ENCODE measurements around the gene CHRNG.

Gene CHRNG

DNA sequence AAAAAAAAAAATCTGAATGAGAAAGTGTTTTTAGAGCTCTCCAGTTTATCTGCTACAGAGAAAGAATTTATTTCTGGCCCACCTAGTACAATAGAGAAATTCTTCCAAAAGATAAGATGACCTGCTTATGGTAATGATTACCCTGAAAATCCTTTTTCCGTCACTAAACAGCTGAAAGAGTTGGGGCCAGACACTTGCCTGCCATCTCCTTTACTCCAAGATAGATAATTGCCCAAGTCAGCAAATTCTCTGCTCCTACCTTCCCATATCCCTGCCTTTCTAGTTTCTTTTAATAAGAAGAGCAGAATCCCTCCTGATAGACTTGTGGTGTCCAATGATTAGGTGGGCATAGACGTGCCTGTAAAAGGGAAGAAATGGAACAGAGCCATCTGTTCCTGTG is 39.1 kb downstream of the CHRNG start:
- CTCF ChIA-PET: interaction anchor here (0.9 kb wide), 1 partner anchor 11 kb away, joined by 4 read pairs; no protein-coding TSS in a partner anchor
- DNase-seq: no peak
- H3K4me3 Mint-ChIP-seq: no peak overlapping the region
- H3K36me3 Mint-ChIP-seq: peaks cover 42% of the 10 kb centered on the region
- no peak overlapping the region for H3K27ac Mint-ChIP-seq
- no peaks in the 10 kb centered on the region for H3K9me3 Mint-ChIP-seq
- peaks cover 20% of the 10 kb centered on the region for H3K4me1 Mint-ChIP-seq
- H3K27me3 Mint-ChIP-seq: no peaks in the 10 kb centered on the region

DNA sequence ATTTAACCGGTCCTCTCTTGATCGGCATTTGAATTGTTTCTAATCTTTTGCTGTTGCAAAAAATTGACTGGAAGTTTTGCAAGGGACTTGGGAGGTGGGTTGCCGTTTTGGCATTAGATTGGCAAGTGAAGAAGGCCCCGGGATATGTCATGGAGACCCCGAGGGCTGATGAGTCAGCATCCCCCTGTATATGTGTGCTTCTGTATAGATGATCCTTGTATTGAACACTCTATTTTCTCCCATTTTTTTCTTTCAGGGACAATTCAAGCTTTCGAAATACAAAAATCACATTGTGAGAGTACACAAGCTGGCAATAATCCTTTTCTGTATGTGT is 41.1 kb downstream of the CHRNG start:
- CTCF ChIA-PET: interaction anchor here (1.3 kb wide), 1 partner anchor 53 kb away, joined by 3 read pairs; the partner anchor contains the start of gene EFHD1
- Mint-ChIP-seq H3K27ac (no peak overlapping the region), H3K27me3 (no peaks in the 10 kb centered on the region), H3K9me3 (no peaks in the 10 kb centered on the region), H3K4me3 (no peak overlapping the region), H3K4me1 (peaks cover 20% of the 10 kb centered on the region), H3K36me3 (peaks cover 34% of the 10 kb centered on the region)
- no peak for DNase-seq

DNA sequence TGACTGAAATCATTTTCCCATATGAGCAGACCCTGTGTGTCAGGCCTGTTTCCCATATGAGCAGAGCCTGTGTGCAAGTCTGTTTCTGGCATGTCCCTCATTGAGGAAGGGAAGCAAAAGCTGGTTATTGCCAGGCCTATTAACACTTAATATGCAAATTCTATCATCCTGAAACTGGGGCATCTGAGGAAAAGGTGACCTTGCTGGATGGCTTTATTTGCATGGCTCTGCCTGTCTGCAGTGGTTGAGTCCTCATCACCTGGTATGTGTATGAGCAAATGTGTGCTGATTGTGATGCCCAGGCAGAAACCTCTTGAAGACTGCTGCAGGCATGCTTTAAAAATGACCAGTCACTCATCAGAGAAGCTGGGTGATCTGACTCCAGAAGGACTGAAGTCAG is 42.2 kb downstream of the CHRNG start:
- Mint-ChIP-seq H3K27ac (no peak overlapping the region), H3K27me3 (no peaks in the 10 kb centered on the region), H3K9me3 (no peaks in the 10 kb centered on the region), H3K4me1 (peaks cover 20% of the 10 kb centered on the region), H3K36me3 (peaks cover 29% of the 10 kb centered on the region), H3K4me3 (no peak overlapping the region)
- CTCF ChIA-PET: interaction anchor here (1.1 kb wide), 1 partner anchor 9 kb away, joined by 3 read pairs; no protein-coding TSS in a partner anchor
- no peak for DNase-seq

DNA sequence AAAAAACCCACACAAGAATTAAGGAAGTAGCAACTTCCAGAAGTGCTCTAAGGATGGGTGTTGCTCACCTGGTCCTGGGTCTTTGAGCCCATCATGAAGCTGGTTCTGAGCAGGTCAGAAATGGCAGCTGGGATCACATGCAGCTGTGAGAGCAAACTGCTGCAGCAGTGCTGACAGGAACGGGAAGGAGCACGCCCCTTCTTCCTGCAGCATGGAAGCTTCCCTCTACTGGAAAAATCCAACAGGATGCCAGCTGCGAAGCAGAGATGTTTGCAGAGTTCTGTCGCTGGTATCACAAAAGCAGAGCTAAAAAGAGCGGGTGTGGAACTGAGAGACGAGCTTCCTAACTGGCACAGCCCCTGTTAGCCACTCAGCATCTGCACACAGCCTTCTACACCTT is 44.7 kb downstream of the CHRNG start:
- CTCF ChIA-PET: no interaction called here
- Mint-ChIP-seq H3K27ac (no peak overlapping the region), H3K9me3 (no peaks in the 10 kb centered on the region), H3K36me3 (peaks cover 26% of the 10 kb centered on the region), H3K4me1 (peaks cover 20% of the 10 kb centered on the region), H3K4me3 (no peak overlapping the region), H3K27me3 (no peaks in the 10 kb centered on the region)
- DNase-seq: no peak

DNA sequence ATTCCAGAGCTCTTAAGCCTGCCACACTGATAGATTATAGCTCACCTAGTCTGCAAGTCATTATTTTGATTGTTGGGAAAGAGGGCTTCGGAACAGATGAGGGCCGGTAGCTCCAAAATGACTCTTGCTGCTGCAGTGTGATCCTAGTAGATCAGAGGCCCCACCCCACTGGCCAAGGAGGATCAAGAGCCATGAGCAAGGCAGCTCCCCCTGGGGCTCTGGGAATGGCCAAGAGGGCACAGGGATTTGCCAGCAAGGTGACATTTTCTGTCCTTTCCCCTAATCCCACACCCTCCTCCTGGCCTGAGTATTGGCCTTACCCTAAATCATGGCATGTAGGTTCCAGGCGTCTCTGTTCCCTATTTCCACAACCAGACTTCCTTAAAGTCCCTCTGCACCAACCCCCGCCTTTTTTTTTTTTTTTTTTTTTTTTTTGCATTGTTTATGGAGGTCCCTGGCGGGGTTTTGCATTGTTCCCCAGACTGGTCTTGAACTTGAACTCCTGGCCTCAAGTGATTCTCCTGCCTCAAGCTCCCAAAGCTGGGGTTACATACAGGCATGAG is 47.5 kb downstream of the CHRNG start:
- Mint-ChIP-seq H3K27ac (no peak overlapping the region), H3K27me3 (no peaks in the 10 kb centered on the region), H3K4me1 (no peaks in the 10 kb centered on the region), H3K36me3 (peaks cover 13% of the 10 kb centered on the region), H3K9me3 (no peaks in the 10 kb centered on the region), H3K4me3 (no peak overlapping the region)
- no peak for DNase-seq
- CTCF ChIA-PET: interaction anchor here (0.6 kb wide), 1 partner anchor 63 kb away, joined by 3 read pairs; no protein-coding TSS in a partner anchor

DNA sequence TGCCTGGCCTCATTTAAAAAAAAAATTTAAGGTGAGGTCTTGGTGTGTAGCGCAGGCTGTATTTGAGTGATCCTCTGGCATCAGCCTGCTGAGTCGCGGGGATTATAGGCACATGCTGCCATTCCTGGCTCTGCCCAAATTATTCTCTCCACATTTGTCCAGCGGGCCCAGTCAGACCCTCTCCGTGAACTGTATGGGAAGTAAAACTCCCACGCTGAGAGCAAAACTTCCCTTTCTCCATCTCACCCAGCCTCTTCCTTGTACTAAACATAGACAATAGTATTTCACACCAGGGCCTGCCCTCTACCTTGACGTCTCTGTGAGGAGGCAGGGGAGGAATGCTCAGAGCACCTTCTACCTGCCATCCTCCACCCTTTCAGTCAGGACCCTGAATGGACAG is 48.0 kb downstream of the CHRNG start:
- no peaks in the 10 kb centered on the region for H3K27me3 Mint-ChIP-seq
- H3K4me1 Mint-ChIP-seq: no peaks in the 10 kb centered on the region
- peaks cover 10% of the 10 kb centered on the region for H3K36me3 Mint-ChIP-seq
- no peaks in the 10 kb centered on the region for H3K9me3 Mint-ChIP-seq
- no peak overlapping the region for H3K27ac Mint-ChIP-seq
- no peak for DNase-seq
- no peak overlapping the region for H3K4me3 Mint-ChIP-seq
- CTCF ChIA-PET: no interaction called here

DNA sequence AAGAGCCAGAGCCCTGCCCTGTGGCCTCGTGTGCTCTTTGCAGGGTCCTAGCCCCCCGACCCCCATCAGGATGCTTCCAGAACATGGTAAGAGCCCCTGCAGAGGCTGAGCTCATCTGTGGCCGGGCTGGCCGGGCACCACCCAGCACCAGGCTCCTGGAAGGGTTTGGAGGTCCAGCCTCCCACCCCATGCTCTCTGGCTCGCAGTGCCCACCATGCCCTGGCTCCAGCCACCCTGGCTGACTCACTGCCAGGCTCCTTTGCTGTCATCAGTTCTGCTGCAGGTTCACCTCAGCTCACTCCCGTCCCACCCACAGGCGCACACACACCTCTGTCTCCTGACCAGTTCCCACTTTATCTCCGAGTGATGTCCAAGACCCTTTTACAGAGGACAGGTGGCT is 48.5 kb downstream of the CHRNG start:
- Mint-ChIP-seq H3K4me3 (no peak overlapping the region), H3K9me3 (no peaks in the 10 kb centered on the region), H3K4me1 (peaks cover 3% of the 10 kb centered on the region), H3K27me3 (no peaks in the 10 kb centered on the region), H3K36me3 (peaks cover 7% of the 10 kb centered on the region), H3K27ac (no peak overlapping the region)
- no peak for DNase-seq
- CTCF ChIA-PET: no interaction called here

DNA sequence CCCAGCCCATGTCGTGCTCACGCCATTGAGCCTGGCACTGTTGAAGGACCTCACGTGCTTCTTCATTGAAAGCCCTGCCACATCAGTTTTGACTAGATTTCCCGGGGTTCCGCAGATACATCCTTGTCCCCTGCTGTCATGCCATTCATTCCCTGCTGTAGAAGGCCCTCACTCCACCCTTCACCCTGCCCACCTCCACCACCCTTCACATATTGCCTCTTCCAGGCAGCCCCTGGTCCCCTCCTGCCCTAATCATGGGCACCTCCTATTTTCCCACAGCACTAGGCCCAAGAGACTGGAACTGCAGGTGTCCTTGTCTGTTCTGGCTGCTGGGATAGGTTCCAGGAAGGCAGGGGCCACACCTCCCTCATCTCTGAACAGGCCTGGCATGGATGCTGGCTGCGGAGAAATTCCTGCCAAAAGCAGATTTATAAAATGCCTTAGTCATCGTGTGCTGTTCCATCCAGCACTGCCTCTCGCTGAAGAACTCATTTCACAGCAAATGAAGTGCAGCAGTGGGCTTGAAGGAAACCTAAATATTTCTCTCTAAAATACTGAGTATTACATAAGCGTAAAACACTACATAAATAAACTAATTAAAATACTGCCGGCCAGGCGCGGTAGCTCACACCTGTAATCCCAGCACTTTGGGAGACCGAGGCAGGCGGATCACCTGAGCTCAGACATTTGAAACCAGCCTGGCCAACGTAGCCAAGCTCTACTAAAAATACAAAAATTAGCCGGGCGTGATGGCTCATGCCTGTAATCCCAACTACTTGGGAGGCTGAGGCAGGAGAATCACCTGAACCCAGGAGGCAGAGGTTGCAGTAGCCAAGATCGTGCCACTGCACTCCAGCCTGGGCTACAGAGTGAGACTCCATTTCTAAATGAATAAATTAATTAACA is 49.4 kb downstream of the CHRNG start:
- Mint-ChIP-seq H3K36me3 (peaks cover 3% of the 10 kb centered on the region), H3K27me3 (no peaks in the 10 kb centered on the region), H3K4me1 (peaks cover 5% of the 10 kb centered on the region), H3K9me3 (no peaks in the 10 kb centered on the region), H3K4me3 (no peak overlapping the region), H3K27ac (no peak overlapping the region)
- no peak for DNase-seq
- CTCF ChIA-PET: no interaction called here

DNA sequence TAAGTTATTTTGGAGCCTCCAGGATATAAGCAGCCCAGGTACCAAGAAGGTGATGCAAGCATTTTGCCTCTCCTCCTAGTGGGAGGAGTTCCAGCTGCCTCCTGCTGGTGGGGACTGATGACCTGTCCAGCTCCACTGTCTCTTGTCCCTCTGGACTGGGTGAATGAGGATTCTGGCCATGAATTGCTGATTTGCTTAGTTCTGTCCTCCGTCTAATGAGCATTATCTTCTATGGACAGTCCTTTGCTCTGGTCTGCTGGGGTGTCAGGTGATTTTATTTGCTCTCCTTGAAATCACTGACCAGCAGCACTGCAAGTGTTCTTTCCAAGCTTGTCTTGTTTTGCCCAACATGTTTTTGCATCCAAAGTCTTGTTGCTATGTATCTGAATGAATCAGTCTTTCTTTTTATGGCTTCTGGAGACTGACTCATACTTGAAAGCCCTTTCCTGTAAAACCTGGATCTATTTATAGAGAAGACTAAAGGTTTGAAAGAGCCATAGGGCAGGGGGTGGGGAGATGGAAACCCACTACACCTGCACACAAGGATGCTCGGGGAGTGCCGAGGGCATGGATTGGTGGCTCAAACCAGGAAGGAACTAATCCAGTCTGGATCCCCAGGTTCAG is 53.4 kb downstream of the CHRNG start:
- Mint-ChIP-seq H3K4me1 (peaks cover 5% of the 10 kb centered on the region), H3K27me3 (no peaks in the 10 kb centered on the region), H3K9me3 (no peaks in the 10 kb centered on the region), H3K27ac (no peak overlapping the region), H3K4me3 (no peak overlapping the region), H3K36me3 (no peaks in the 10 kb centered on the region)
- CTCF ChIA-PET: interaction anchor here (1.4 kb wide), 1 partner anchor 13 kb away, joined by 3 read pairs; no protein-coding TSS in a partner anchor
- DNase-seq: no peak

DNA sequence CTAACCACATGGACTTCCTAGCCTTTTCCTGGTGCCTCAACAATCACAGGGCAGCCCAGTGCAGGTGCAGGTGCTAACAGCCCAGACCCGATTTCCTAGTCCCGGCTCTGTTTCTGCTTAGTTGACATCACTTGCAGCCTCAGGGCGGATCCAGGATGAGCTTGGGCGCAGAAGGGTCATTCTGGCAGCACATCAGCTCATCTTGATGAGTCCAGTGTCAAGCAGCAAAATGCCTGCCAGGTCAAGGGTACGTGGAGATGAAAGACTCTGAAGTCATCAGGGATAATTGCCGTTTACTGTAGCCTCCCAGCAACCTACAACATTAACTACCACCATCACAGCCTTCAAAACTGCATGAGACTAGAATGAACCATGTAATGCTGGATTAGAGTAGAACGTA is 54.5 kb downstream of the CHRNG start:
- Mint-ChIP-seq H3K27me3 (no peaks in the 10 kb centered on the region), H3K4me3 (no peak overlapping the region), H3K4me1 (peaks cover 5% of the 10 kb centered on the region), H3K27ac (no peak overlapping the region), H3K36me3 (no peaks in the 10 kb centered on the region), H3K9me3 (no peaks in the 10 kb centered on the region)
- DNase-seq: no peak
- CTCF ChIA-PET: interaction anchor here (1.0 to 1.4 kb wide), 3 partner anchors 12 to 461 kb away, joined by 3 read pairs; no protein-coding TSS in a partner anchor
